ENCODE results near the gene S1PR2.
A peak's percentile ranks its signal among the peaks of the same experiment; 100 is the strongest.
"Not testable (repeated sequence)": the region's sequence is repeated elsewhere in the genome, so short reads cannot be mapped to it uniquely, and the experiment has no call there.

Gene S1PR2

GRCh38 chr19:10254244-10254643, 23.1 kb upstream of the S1PR2 start:
- no peak for DNase-seq (ENCODE audit: low spot score)

GRCh38 chr19:10252707-10253106, 21.6 kb upstream of the S1PR2 start:
- DNase-seq (ENCODE audit: low spot score), result no peak

GRCh38 chr19:10251792-10252694, 20.9 kb upstream of the S1PR2 start, which contains the start of gene MRPL4:
Gene MRPL4, plus strand, starts transcription at chr19:10252214. Its CDS starts 40 bp downstream, at chr19:10252254.
- peak; percentile 99 for DNase-seq (ENCODE audit: low spot score)

- DNase-seq (ENCODE audit: low spot score), result no peak
These were observed 15.4 kb upstream of the S1PR2 start for GRCh38 chr19:10246511-10246910.

GRCh38 chr19:10245189-10245939, 14.2 kb upstream of the S1PR2 start:
- no peak for DNase-seq (ENCODE audit: low spot score)

- DNase-seq (ENCODE audit: low spot score), result no peak
These were observed 12.5 kb upstream of the S1PR2 start for GRCh38 chr19:10243606-10244005.

GRCh38 chr19:10241826-10242449, 10.8 kb upstream of the S1PR2 start:
- DNase-seq (ENCODE audit: low spot score), result not testable (repeated sequence)

- no peak for DNase-seq (ENCODE audit: low spot score)
These were observed 7.1 kb upstream of the S1PR2 start for GRCh38 chr19:10238172-10238783.

- no peak for DNase-seq (ENCODE audit: low spot score)
These were observed 6.6 kb upstream of the S1PR2 start for GRCh38 chr19:10237702-10238101.

GRCh38 chr19:10235409-10235808, 4.3 kb upstream of the S1PR2 start:
- DNase-seq (ENCODE audit: low spot score), result not testable (repeated sequence)

- no peak for DNase-seq (ENCODE audit: low spot score)
These were observed 3.9 kb upstream of the S1PR2 start for GRCh38 chr19:10235003-10235402.

- DNase-seq (ENCODE audit: low spot score), result no peak
These were observed 2.8 kb upstream of the S1PR2 start for GRCh38 chr19:10233946-10234345.

- DNase-seq (ENCODE audit: low spot score), result no peak
These were observed 589 bp upstream of the S1PR2 start for GRCh38 chr19:10231612-10232228.

GRCh38 chr19:10230173-10230860, 814 bp downstream of the S1PR2 start:
- no peak for DNase-seq (ENCODE audit: low spot score)

- DNase-seq (ENCODE audit: low spot score), result no peak
These were observed 2.2 kb downstream of the S1PR2 start for GRCh38 chr19:10228920-10229319.

- no peak for DNase-seq (ENCODE audit: low spot score)
These were observed 2.7 kb downstream of the S1PR2 start for GRCh38 chr19:10228393-10228792.

GRCh38 chr19:10227026-10227971, 3.8 kb downstream of the S1PR2 start:
- DNase-seq (ENCODE audit: low spot score), result peak; percentile 97

GRCh38 chr19:10226376-10227025, 4.6 kb downstream of the S1PR2 start:
- no peak for DNase-seq (ENCODE audit: low spot score)

- no peak for DNase-seq (ENCODE audit: low spot score)
These were observed 5.1 kb downstream of the S1PR2 start for GRCh38 chr19:10226021-10226375.

All from putamen (tissue), 1 donor.